ENCODE measurements around the gene TUBB2A.

DNA sequence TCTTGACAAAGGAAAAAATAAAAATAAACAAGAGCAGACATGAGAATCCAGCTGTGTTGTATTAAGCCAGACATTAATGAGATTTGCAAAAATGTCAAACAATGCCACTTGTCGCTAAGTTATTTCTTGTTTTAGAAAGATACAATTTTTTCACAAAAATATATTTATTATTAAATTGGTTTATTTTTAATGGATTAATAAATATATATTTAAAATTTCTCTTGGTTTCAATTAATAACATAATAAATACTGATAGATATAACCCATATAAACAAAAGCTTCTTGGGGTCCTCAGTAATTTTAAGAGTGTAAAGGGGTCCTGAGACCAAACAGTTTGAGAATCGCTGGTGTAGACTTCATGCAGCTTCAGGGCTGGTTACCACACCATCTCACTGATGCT, 44.0 kb upstream of the TUBB2A start:
- TF ChIP-seq, protein P1, sequence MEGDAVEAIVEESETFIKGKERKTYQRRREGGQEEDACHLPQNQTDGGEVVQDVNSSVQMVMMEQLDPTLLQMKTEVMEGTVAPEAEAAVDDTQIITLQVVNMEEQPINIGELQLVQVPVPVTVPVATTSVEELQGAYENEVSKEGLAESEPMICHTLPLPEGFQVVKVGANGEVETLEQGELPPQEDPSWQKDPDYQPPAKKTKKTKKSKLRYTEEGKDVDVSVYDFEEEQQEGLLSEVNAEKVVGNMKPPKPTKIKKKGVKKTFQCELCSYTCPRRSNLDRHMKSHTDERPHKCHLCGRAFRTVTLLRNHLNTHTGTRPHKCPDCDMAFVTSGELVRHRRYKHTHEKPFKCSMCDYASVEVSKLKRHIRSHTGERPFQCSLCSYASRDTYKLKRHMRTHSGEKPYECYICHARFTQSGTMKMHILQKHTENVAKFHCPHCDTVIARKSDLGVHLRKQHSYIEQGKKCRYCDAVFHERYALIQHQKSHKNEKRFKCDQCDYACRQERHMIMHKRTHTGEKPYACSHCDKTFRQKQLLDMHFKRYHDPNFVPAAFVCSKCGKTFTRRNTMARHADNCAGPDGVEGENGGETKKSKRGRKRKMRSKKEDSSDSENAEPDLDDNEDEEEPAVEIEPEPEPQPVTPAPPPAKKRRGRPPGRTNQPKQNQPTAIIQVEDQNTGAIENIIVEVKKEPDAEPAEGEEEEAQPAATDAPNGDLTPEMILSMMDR (IDR thresholded peaks at IDR 0.05), result no peak
- no peak for TF ChIP-seq POLR2A (IDR thresholded peaks at IDR 0.05)
